Caco-2 (cell line): ENCODE data around the gene TSPAN32. TPM values are rescaled to one million over a fixed set of nuclear protein-coding genes. Genes with fewer than 3 reads are reported as not detected.

Source experiments
- BruUV-seq: library from RNA; stranded (reverse); fragments of 400-500 nt; replicated peaks from 2 replicates; lab custom pipeline; 2021; lab: Mats Ljungman, UMichigan
- CTCF ChIA-PET: fragments of 300-600 bp; sonication (Branson Sonifier 250); formaldehyde crosslinking; loops from one replicate; lab custom pipeline; 2022; ENCODE audit warnings: antibody characterized with exemption; lab: Charles Lee
- POLR2A ChIA-PET: fragments of 300-600 bp; sonication (Branson Sonifier 250); formaldehyde crosslinking; loops from one replicate; lab custom pipeline; 2022; ENCODE audit warnings: antibody characterized with exemption; lab: Charles Lee
- DNase-seq, 2 experiments: peaks; one replicate each; pipeline versions ENCODE4 v3.0.0 to v3.0.0-alpha.2; 2020 to 2022
- H3K27me3 ChIP-seq: replicated peaks from 2 replicates; pipeline ENCODE4 v1.6.0; 2011; ENCODE audit warnings: low read length; ENCODE audit not compliant: control insufficient read depth, insufficient read depth
- H3K36me3 ChIP-seq: 2 replicates; pipeline ENCODE4 v1.5.1; 2011; ENCODE audit warnings: low read length; ENCODE audit not compliant: control insufficient read depth, insufficient read depth
- H3K4me1 ChIP-seq: fragments of 250-450 bp; sonication (Bioruptor Pico); 2 replicates; pipeline ENCODE4 v1.5.1; 2020; ENCODE audit warnings: mild to moderate bottlenecking
- H3K4me3 ChIP-seq: 2 replicates; pipeline ENCODE4 v1.5.1; 2011; ENCODE audit warnings: low read depth, mild to moderate bottlenecking, control low read depth, low read length
- H3K9me3 ChIP-seq: fragments of 250-450 bp; sonication (Bioruptor Pico); 2 replicates; pipeline ENCODE4 v1.5.1; 2020; ENCODE audit warnings: mild to moderate bottlenecking, moderate library complexity
- H3K27ac Mint-ChIP-seq: one replicate; pipeline ENCODE4 v1.8.0; 2022; ENCODE audit warnings: mixed read lengths; ENCODE audit not compliant: unreplicated experiment
- H3K27me3 Mint-ChIP-seq: one replicate; pipeline ENCODE4 v1.8.0; 2022; ENCODE audit warnings: mixed read lengths; ENCODE audit not compliant: insufficient read depth, unreplicated experiment
- H3K36me3 Mint-ChIP-seq: one replicate; pipeline ENCODE4 v1.8.0; 2022; ENCODE audit warnings: mild to moderate bottlenecking, mixed read lengths; ENCODE audit not compliant: insufficient read depth, unreplicated experiment
- H3K4me1 Mint-ChIP-seq: one replicate; pipeline ENCODE4 v1.8.0; 2022; ENCODE audit warnings: low read depth, mixed read lengths; ENCODE audit not compliant: unreplicated experiment
- H3K4me3 Mint-ChIP-seq: one replicate; pipeline ENCODE4 v1.8.0; 2022; ENCODE audit warnings: mild to moderate bottlenecking, moderate library complexity, mixed read lengths; ENCODE audit not compliant: unreplicated experiment
- H3K9me3 Mint-ChIP-seq: one replicate; pipeline ENCODE4 v1.8.0; 2022; ENCODE audit warnings: mixed read lengths; ENCODE audit not compliant: unreplicated experiment
- intact Hi-C: fragments of 100-400 bp; cut with micrococcal nuclease; formaldehyde crosslinking; loops from one replicate; pipeline ENCODE4 v1.10.0; 2022; ENCODE audit not compliant: unreplicated experiment
- total RNA-seq: library from RNA; stranded (reverse); gene quantifications from 2 replicates; pipeline ENCODE4 v1.2.3, GENCODE V29; 2022
- TF ChIP-seq, protein P1 (sequence below), 2 experiments: fragments of 200-600 bp in 1 of 2; IDR thresholded peaks; 1 replicate in 1 of 2; 2 replicates in 1 of 2; pipeline versions ENCODE4 v1.5.1 to v1.8.0; 2011 to 2022; ENCODE audit warnings: antibody characterized with exemption in 1 of 2, control low read depth in 1 of 2, inconsistent platforms in 1 of 2, low read depth in 1 of 2, low read length in 1 of 2, mild to moderate bottlenecking in 1 of 2, moderate library complexity in 1 of 2; ENCODE audit not compliant: insufficient read depth in 1 of 2, severe bottlenecking in 1 of 2, unreplicated experiment in 1 of 2

Gene TSPAN32
- total RNA-seq, 1 experiment from 2014 or later: 1.2 TPM

DNA sequence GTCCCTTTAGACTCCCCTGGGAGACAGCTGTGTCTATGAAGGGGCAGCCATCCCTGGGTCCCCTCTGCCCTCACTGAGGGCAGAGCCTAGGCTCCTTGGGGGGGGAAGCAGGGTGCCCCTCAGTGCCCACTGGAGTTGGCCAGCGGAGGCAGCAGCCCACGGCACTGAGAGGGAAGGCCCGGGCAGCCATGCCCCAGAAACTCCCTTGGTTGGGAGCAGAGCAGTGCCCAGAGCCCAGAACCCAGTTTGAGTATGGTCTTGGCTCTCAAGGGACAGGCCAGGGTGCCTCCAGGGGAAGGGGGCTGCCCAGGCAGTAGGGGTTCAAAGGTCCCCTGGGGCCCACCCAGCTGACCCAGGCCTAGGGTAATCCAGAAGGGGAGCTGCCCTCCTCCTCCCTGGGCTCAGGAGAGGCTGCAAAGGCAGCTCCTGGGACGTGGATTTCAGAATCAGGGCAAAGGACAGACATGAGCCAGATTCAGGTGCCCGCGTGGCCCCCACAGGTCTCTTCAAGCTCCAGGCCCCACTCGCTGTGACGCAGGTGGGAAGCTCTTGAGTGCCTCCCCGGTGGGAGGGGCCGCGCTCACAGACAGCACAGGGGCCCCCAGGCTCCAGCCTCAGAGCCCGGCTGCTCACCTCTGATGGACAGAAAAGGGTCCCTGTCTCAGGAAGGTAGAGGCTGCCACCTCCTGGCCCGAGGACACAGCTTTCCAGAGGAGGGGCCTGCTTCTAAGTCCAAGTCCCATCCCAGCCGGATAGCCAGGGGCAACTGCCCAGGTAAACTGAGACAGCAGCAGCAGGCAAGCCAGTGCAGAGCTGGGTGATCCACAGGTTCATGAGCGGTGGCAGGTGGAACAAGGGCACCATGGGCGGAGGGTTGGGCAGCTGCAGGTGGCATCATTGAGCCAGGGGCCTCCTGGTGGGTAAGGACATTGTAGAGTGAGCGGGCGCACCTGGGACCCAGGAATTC, 2.7 kb upstream of the TSPAN32 start:
- Mint-ChIP-seq H3K4me1 (peaks cover 7% of the 10 kb centered on the region), H3K27me3 (no peaks in the 10 kb centered on the region), H3K27ac (peak overlapping the region; percentile 60), H3K4me3 (no peak overlapping the region), H3K9me3 (no peaks in the 10 kb centered on the region), H3K36me3 (no peaks in the 10 kb centered on the region)
- Histone ChIP-seq H3K4me3 (no peak overlapping the region), H3K9me3 (no peaks in the 10 kb centered on the region), H3K27me3 (no peaks in the 10 kb centered on the region), H3K36me3 (no peaks in the 10 kb centered on the region), H3K4me1 (peaks cover 37% of the 10 kb centered on the region)
- CTCF ChIA-PET: interaction anchor here (0.5 to 2.7 kb wide), 24 partner anchors 17 to 1834 kb away, joined by 3 to 46 read pairs (median 5); partner anchors contain the start of genes ASCL2 and TSSC4
- POLR2A ChIA-PET: interaction anchor here (0.8 to 1.0 kb wide), 2 partner anchors 31 to 101 kb away, joined by 3 to 5 read pairs; no protein-coding TSS in a partner anchor
- TF ChIP-seq, protein P1, sequence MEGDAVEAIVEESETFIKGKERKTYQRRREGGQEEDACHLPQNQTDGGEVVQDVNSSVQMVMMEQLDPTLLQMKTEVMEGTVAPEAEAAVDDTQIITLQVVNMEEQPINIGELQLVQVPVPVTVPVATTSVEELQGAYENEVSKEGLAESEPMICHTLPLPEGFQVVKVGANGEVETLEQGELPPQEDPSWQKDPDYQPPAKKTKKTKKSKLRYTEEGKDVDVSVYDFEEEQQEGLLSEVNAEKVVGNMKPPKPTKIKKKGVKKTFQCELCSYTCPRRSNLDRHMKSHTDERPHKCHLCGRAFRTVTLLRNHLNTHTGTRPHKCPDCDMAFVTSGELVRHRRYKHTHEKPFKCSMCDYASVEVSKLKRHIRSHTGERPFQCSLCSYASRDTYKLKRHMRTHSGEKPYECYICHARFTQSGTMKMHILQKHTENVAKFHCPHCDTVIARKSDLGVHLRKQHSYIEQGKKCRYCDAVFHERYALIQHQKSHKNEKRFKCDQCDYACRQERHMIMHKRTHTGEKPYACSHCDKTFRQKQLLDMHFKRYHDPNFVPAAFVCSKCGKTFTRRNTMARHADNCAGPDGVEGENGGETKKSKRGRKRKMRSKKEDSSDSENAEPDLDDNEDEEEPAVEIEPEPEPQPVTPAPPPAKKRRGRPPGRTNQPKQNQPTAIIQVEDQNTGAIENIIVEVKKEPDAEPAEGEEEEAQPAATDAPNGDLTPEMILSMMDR (IDR thresholded peaks at IDR 0.05; ENCODE audit: insufficient read depth in 1 of 2, low read depth in 1 of 2, low read length in 1 of 2, severe bottlenecking in 1 of 2, unreplicated experiment in 1 of 2): peak; percentile 35 to 85
- intact Hi-C loops: loop anchor here (1.0 to 5.0 kb wide), 4 partner anchors 82 to 133 kb away; no protein-coding TSS in a partner anchor
- peak; percentile 85 to 89 for DNase-seq
- no TSS peak for BruUV-seq

DNA sequence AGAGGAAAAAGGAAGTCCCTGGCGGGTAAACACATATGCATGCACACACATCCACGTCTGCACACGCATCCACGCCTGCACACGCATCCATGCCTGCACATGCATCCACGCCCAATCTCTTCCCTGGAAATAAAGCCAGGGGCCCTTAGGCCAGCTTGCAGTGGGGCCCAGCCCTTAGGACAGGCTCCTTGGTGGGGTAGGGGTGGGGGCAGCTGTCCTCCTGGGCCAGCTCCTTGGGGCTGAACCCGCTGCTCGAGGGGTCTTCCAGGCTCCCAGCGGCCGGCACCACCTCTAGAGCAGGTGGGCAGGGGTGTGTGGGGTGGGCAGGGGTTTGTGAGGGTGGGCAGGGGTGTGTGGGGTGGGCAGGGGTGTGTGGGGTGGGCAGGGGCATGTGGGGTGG, 2.0 kb upstream of the TSPAN32 start:
- POLR2A ChIA-PET: no interaction called here
- no peaks in the 10 kb centered on the region for H3K9me3 Mint-ChIP-seq
- intact Hi-C loops: loop anchor here (1.0 to 5.0 kb wide), 4 partner anchors 82 to 133 kb away; no protein-coding TSS in a partner anchor

More for the DNA sequence above, 2.0 kb upstream of the TSPAN32 start:
- Mint-ChIP-seq H3K36me3 (no peaks in the 10 kb centered on the region), H3K27ac (peak overlapping the region; percentile 60), H3K27me3 (no peaks in the 10 kb centered on the region), H3K4me3 (no peak overlapping the region), H3K4me1 (peaks cover 7% of the 10 kb centered on the region)
- H3K27me3 ChIP-seq: no peaks in the 10 kb centered on the region
- BruUV-seq: no TSS peak
- H3K4me3 ChIP-seq: no peak overlapping the region
- CTCF ChIA-PET: interaction anchor here (1.1 to 2.7 kb wide), 13 partner anchors 22 to 148 kb away, joined by 4 to 46 read pairs (median 10); partner anchors contain the start of gene ASCL2
- H3K36me3 ChIP-seq: no peaks in the 10 kb centered on the region
- peaks cover 44% of the 10 kb centered on the region for H3K4me1 ChIP-seq
- H3K9me3 ChIP-seq: no peaks in the 10 kb centered on the region
- TF ChIP-seq, protein P1 (IDR thresholded peaks at IDR 0.05; ENCODE audit: insufficient read depth in 1 of 2, low read depth in 1 of 2, low read length in 1 of 2, severe bottlenecking in 1 of 2, unreplicated experiment in 1 of 2): no peak
- DNase-seq: peak in 1 of 2 experiments; percentile 29
